GM23338 (cell line): ENCODE results near the gene LCP2. TPM values are rescaled to one million over a fixed set of nuclear protein-coding genes. Genes with fewer than 3 reads are reported as not detected.

Experiments used
- ATAC-seq: fragments of 200-7000 bp; cut with Tn5 transposase; 3 replicates; pipeline ENCODE4 v1.9.1; 2020
- DNase-seq: peaks from one replicate; pipeline ENCODE4 v3.0.0-alpha.2; 2015; ENCODE audit warnings: low spot score
- H2AFZ ChIP-seq: fragments of 200-600 bp; sonication (generic); 2 replicates; pipeline ENCODE4 v1.8.0; 2016; ENCODE audit warnings: antibody characterized with exemption, mild to moderate bottlenecking, moderate library complexity
- H3F3A ChIP-seq: fragments of 200-600 bp; sonication (generic); replicated peaks from 2 replicates; pipeline ENCODE4 v1.8.0; 2017; ENCODE audit warnings: antibody characterized with exemption, mixed run types, low read depth
- H3K27ac ChIP-seq: fragments of 200-600 bp; sonication (generic); 2 replicates; pipeline ENCODE4 v1.6.1; 2016; ENCODE audit warnings: low read depth
- H3K27me3 ChIP-seq: fragments of 200-600 bp; sonication (generic); 2 replicates; pipeline ENCODE4 v1.8.0; 2016; ENCODE audit warnings: mild to moderate bottlenecking, mixed run types, moderate library complexity; ENCODE audit not compliant: insufficient read depth
- H3K36me3 ChIP-seq: fragments of 200-600 bp; sonication (generic); 2 replicates; pipeline ENCODE4 v1.8.0; 2016; ENCODE audit warnings: mild to moderate bottlenecking; ENCODE audit not compliant: insufficient read depth
- H3K4me1 ChIP-seq: fragments of 200-600 bp; sonication (generic); 2 replicates; pipeline ENCODE4 v1.8.0; 2016; ENCODE audit warnings: mild to moderate bottlenecking, moderate library complexity; ENCODE audit not compliant: insufficient read depth
- H3K4me2 ChIP-seq: fragments of 200-600 bp; sonication (generic); 2 replicates; pipeline ENCODE4 v1.7.1; 2017; ENCODE audit warnings: mixed run types
- H3K4me3 ChIP-seq: fragments of 200-600 bp; sonication (generic); 2 replicates; pipeline ENCODE4 v1.6.1; 2016; ENCODE audit warnings: mixed run types
- H3K79me2 ChIP-seq: fragments of 200-600 bp; sonication (generic); replicated peaks from 2 replicates; pipeline ENCODE4 v1.8.0; 2017; ENCODE audit warnings: mild to moderate bottlenecking; ENCODE audit not compliant: insufficient read depth
- H3K9me2 ChIP-seq: fragments of 200-600 bp; sonication (generic); 2 replicates; pipeline ENCODE4 v1.8.0; 2017; ENCODE audit not compliant: insufficient read depth
- H4K20me1 ChIP-seq: fragments of 200-600 bp; sonication (generic); replicated peaks from 2 replicates; pipeline ENCODE4 v1.8.0; 2017; ENCODE audit warnings: mild to moderate bottlenecking; ENCODE audit not compliant: insufficient read depth
- H3K27ac Mint-ChIP-seq: 2 replicates; pipeline ENCODE4 v1.8.0; 2020; ENCODE audit warnings: inconsistent platforms, mild to moderate bottlenecking, moderate library complexity, mixed read lengths
- H3K27me3 Mint-ChIP-seq: 3 replicates; pipeline ENCODE4 v1.8.0; 2022; ENCODE audit warnings: low read depth, mild to moderate bottlenecking, moderate library complexity, mixed read lengths, inconsistent platforms; ENCODE audit not compliant: insufficient read depth, poor library complexity
- H3K36me3 Mint-ChIP-seq: 3 replicates; pipeline ENCODE4 v1.8.0; 2021; ENCODE audit warnings: low read depth, mild to moderate bottlenecking, inconsistent platforms, moderate library complexity, mixed read lengths
- H3K4me1 Mint-ChIP-seq: 3 replicates; pipeline ENCODE4 v1.8.0; 2020; ENCODE audit warnings: mild to moderate bottlenecking, inconsistent platforms, mixed read lengths
- H3K4me3 Mint-ChIP-seq: 3 replicates; pipeline ENCODE4 v1.8.0; 2021; ENCODE audit warnings: moderate library complexity, mild to moderate bottlenecking, inconsistent platforms, mixed read lengths
- H3K9me3 Mint-ChIP-seq: 3 replicates; pipeline ENCODE4 v1.8.0; 2020; ENCODE audit warnings: moderate library complexity, mild to moderate bottlenecking, inconsistent platforms, mixed read lengths
- CTCF ChIP-seq, 2 experiments: fragments of 200-600 bp in 1 of 2; sonication (generic) in 1 of 2; conservative IDR thresholded peaks; 2 replicates each; pipeline versions ENCODE4 v1.5.1 to v1.6.1; 2016 to 2017; ENCODE audit warnings: antibody characterized with exemption in 2 of 2, low read depth in 2 of 2, mild to moderate bottlenecking in 2 of 2, moderate library complexity in 1 of 2
- EZH2 ChIP-seq: fragments of 200-600 bp; sonication (generic); IDR thresholded peaks from one replicate; pipeline ENCODE4 v1.8.0; 2017; ENCODE audit warnings: antibody characterized with exemption, mild to moderate bottlenecking, low read depth; ENCODE audit not compliant: unreplicated experiment
- NANOG ChIP-seq: IDR thresholded peaks from 2 replicates; pipeline ENCODE4 v1.6.1; 2016; ENCODE audit warnings: antibody characterized with exemption, borderline replicate concordance
- POLR2AphosphoS5 ChIP-seq: IDR thresholded peaks from 2 replicates; pipeline ENCODE4 v1.6.1; 2016; ENCODE audit warnings: antibody characterized with exemption, low read depth
- REST ChIP-seq: IDR thresholded peaks from one replicate; pipeline ENCODE4 v1.6.1; 2018; ENCODE audit warnings: antibody characterized with exemption; ENCODE audit not compliant: unreplicated experiment
- STAT1 ChIP-seq: IDR thresholded peaks from one replicate; pipeline ENCODE4 v1.6.1; 2016; ENCODE audit warnings: antibody characterized with exemption; ENCODE audit not compliant: unreplicated experiment
- ZNF114 ChIP-seq: fragments of 250-450 bp; sonication (Bioruptor Pico); IDR thresholded peaks from 2 replicates; pipeline ENCODE4 v1.5.0; 2020; ENCODE audit warnings: mild to moderate bottlenecking, moderate library complexity
- ZNF331 ChIP-seq: fragments of 250-450 bp; sonication (Bioruptor Pico); IDR thresholded peaks from 2 replicates; pipeline ENCODE4 v1.5.0; 2020; ENCODE audit warnings: low read depth, mild to moderate bottlenecking, moderate library complexity
- ZNF462 ChIP-seq: fragments of 250-450 bp; sonication (Bioruptor Pico); IDR thresholded peaks from 2 replicates; pipeline ENCODE4 v1.5.0; 2020; ENCODE audit warnings: mild to moderate bottlenecking, moderate library complexity
- polyA plus RNA-seq: library from polyadenylated mRNA; unstranded; fragments of >200 nt; fragmentation: Nextera tagmentation; extraction: Ambion mirVana; gene quantifications from 2 replicates; pipeline ENCODE4 v1.2.1, GENCODE V29; 2016
- total RNA-seq: library from RNA; depleted of rRNA; stranded (reverse); fragments of >200 nt; shearing (Covaris generic); gene quantifications from 2 replicates; pipeline ENCODE4 v1.2.3, GENCODE V29; 2014

LCP2 gene
- total and polyA plus RNA-seq, 2 experiments from 2014 or later, result 0.26 to 0.38 TPM

GRCh38 chr5:170342153-170342725, 44.7 kb upstream of the LCP2 start:
- no peak overlapping the region for H3K4me3 ChIP-seq
- TF ChIP-seq NANOG, result no peak
- TF ChIP-seq ZNF462 (CRISPR knock-in tag), result no peak
- no peak for TF ChIP-seq ZNF114 (CRISPR knock-in tag)
- no peak for TF ChIP-seq REST
- no peak for TF ChIP-seq ZNF331
- TF ChIP-seq STAT1, result no peak
- no peak for TF ChIP-seq POLR2AphosphoS5
- no peak for TF ChIP-seq EZH2
- no peak for TF ChIP-seq CTCF (conservative IDR thresholded peaks at IDR 0.05; ENCODE audit: low read depth in 2 of 2)
- no peaks in the 10 kb centered on the region; the same call in 1 of the 2 replicates for H3K36me3 ChIP-seq
- H3F3A ChIP-seq, result no peaks in the 10 kb centered on the region
- ATAC-seq, result no peak
- peaks cover 14% of the 10 kb centered on the region for H3K4me1 ChIP-seq
- H3K9me2 ChIP-seq, result 0 out of 2 replicates have a peak, but pooled peaks cover 3% of the 10 kb centered on the region
- peaks cover 9% of the 10 kb centered on the region; the same call in 2 of the 3 replicates for H3K36me3 Mint-ChIP-seq
- H3K4me3 Mint-ChIP-seq, result no peak overlapping the region
- DNase-seq, result no peak
- no peak overlapping the region for H3K27ac ChIP-seq
- H3K4me1 Mint-ChIP-seq, result peaks cover 28% of the 10 kb centered on the region
- H3K4me2 ChIP-seq, result no peak overlapping the region
- H3K27me3 ChIP-seq, result no peaks in the 10 kb centered on the region
- no peaks in the 10 kb centered on the region for H3K79me2 ChIP-seq
- H3K27ac Mint-ChIP-seq, result no peak overlapping the region
- H2AFZ ChIP-seq, result no peak overlapping the region
- peaks cover 28% of the 10 kb centered on the region for H3K9me3 Mint-ChIP-seq
- no peaks in the 10 kb centered on the region for H4K20me1 ChIP-seq
- peaks cover 4% of the 10 kb centered on the region for H3K27me3 Mint-ChIP-seq
